Hematopoietic multipotent progenitor cell treated with erythropoietin and hydrocortisone succinate and interleukin-3 and kit ligand, for 6 days (in vitro differentiated cells): ENCODE results near the gene MTHFD2L.

Source experiments
- DNase-seq: peaks from one replicate; pipeline ENCODE4 v3.0.0-alpha.2; 2015

The MTHFD2L gene

GRCh38 chr4:74258963-74259362, 101.0 kb downstream of the MTHFD2L start:
- peak; percentile 65 for DNase-seq

GRCh38 chr4:74260036-74260435, 102.1 kb downstream of the MTHFD2L start:
- DNase-seq: no peak

- peak; percentile 54 for DNase-seq
Observed at GRCh38 chr4:74262522-74262921, 104.6 kb downstream of the MTHFD2L start.

- DNase-seq: no peak
Observed at GRCh38 chr4:74263551-74263950, 105.6 kb downstream of the MTHFD2L start.

DNA sequence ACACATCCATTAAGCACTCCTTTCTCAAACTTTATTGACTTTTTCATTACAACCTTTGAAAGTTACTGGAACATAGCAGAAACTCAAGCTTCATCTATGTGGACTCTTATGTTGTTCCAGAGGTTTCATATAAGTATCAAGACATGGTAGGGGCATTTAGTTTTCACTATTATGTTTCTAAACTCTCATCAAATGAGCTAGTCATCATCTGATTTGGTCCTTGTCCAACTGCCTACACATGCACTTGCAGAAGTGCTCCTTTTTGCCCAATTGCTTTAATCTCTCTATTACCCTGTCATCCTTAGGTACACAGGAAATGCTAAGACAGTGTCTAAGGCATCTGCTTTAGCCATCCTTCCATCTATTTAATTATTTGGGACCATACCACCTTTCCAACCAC, 108.2 kb downstream of the MTHFD2L start:
- DNase-seq: no peak

- no peak for DNase-seq
Observed at GRCh38 chr4:74267998-74268606, 110.2 kb downstream of the MTHFD2L start.

- no peak for DNase-seq
Observed at GRCh38 chr4:74268643-74269042, 110.7 kb downstream of the MTHFD2L start.

DNA sequence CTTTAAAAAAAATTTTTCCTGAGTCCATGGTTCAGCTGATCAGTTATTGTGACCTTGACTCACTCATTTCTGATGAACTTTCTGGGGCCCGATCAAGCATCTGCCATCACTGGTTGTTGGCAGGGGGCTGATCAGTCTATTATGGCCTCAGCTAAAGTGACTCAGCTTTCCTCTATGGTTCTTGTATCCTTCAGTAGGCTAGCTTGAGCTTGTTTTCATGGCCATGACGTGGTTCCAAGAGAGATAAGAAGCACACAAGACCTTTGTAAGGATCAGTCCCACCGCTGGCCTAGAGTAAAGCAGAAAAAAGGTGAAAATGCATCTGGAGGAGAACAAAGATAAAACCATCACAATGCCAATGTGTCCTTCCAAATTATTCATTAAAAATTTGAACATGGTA, 120.6 kb downstream of the MTHFD2L start:
- DNase-seq: no peak

DNA sequence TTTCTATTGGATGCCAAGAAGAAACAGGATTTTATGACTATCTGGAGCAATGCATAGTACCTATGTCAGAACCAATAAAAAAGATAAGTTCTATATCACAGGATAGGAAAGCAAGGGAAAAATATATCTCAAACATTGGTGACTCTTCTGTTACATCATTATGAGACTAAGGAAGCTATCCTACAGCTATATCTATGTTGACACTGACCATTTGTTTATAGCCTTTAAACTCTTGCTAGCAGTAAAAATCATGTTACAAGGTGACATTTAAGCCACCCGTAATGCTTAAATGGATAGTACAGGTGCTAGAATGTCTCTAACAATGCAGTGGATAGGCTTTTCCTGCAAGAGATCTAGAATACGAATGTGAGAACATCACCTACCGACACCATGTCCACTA, 121.8 kb downstream of the MTHFD2L start:
- no peak for DNase-seq

- DNase-seq: peak; percentile 71
Observed at GRCh38 chr4:74282926-74283325, 125.0 kb downstream of the MTHFD2L start.

DNA sequence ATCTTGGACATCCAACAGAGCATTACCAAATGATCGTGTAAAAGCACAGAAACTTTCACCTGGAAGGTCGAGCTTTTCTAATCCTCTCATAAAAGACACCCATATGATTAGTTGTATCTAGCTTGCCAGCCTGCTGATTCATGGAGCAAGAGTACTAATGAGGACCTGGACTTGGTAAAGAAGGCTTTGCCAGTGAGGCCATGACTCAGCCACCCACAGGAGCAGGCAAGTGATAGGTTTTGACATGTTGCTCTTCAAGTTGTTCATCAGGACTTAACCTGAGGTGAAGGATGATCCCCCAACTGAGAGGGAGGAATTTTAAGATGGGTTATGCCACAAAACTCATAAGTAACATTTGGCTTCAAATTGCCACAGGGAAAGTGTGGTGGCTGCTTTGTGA, 125.7 kb downstream of the MTHFD2L start:
- DNase-seq: peak; percentile 53

DNA sequence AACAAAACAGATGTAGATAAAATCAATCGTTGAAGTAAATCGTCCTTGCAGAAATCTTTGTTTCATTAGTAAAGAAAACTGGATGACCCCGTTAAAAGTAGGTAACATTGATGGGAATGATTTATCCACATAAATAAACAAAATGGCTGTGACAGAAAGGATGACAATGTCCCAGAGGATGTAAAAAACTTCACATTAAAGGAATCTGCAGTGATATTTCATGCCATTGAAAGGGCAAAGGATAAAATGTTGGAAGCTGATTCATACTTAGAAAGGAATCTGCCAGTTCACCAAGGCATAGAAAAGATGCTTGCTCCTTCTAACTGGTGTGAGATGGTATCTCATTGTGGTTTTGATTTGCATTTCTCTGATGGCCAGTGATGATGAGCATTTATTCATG, 126.1 kb downstream of the MTHFD2L start:
- DNase-seq: no peak

DNA sequence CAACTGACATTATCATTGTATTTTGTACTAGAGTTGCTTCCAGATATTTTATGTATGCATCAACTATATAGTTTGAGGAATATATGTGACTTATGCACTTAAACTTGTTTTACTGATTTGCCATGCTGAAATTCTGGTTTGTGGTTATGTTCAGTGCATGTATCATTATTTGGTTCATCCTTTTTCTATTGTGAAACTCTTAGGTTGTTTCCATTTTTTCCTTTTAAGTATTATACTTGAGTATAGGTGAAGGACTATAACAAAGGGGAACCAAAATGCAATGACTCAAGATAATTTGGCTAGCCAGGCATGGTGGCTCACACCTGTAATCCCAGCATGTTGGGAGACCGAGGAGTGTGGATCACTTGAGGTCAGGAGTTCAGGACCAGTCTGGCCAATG, 129.2 kb downstream of the MTHFD2L start:
- DNase-seq: no peak

- DNase-seq: no peak
Observed at GRCh38 chr4:74287791-74288190, 129.9 kb downstream of the MTHFD2L start.

GRCh38 chr4:74291471-74291870, 133.6 kb downstream of the MTHFD2L start:
- no peak for DNase-seq

GRCh38 chr4:74292111-74292870, 134.4 kb downstream of the MTHFD2L start:
- no peak for DNase-seq

GRCh38 chr4:74293558-74293957, 135.6 kb downstream of the MTHFD2L start:
- no peak for DNase-seq

GRCh38 chr4:74294681-74295080, 136.8 kb downstream of the MTHFD2L start:
- DNase-seq: no peak

DNA sequence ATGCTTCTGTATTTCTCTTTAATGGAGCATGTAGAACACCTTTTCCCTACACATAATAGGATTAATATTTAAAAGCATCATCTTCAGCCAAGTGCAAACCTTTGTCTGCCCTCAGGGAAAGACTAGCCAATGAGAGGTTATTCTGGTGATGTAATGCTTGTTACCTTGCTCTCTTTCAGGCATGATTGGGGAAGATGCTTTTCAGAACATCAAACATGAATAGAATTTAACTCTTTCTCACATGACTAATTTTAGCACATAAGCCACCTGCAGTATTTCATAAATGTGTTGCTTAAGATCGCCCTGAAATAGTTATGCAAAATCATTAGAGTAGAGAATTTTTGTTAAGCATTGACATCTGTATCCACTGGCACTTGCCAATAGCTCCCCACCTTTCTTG, 139.6 kb downstream of the MTHFD2L start:
- DNase-seq: no peak

- peak; percentile 52 for DNase-seq
Observed at GRCh38 chr4:74304095-74304625, 146.2 kb downstream of the MTHFD2L start.

- no peak for DNase-seq
Observed at GRCh38 chr4:74305000-74305399, 147.1 kb downstream of the MTHFD2L start.

- no peak for DNase-seq
Observed at GRCh38 chr4:74307170-74307569, 149.3 kb downstream of the MTHFD2L start.

DNA sequence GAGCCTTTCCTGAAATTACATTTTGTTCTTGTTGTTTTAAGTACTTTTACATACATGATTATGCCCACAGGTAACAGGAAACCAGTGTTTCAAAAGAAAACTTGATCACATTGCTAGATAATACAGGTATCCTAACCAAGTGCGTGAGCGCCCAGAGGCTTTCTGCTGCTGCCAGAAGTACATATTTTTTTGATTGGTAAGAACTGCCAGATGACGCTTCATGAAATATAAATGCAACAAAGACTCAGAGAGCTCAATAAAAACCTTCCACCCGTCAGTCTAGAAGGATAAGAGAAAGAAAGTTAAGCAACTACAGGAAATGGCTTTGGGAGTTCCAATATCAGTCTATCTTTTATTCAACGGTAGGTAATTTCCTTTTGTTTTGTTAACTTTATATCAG, 150.3 kb downstream of the MTHFD2L start, which contains the start of gene EPGN:
TSS of gene EPGN (plus strand) at position 256 of the 400 bp plus-strand sequence. CDS start at position 320, 64 bp downstream.
- DNase-seq: no peak

- DNase-seq: no peak
Observed at GRCh38 chr4:74309223-74309622, 151.3 kb downstream of the MTHFD2L start.
